Adrenal gland (tissue), 12 donors: ENCODE results near the gene ENTHD1. TPM values are rescaled to one million over a fixed set of nuclear protein-coding genes. Genes with fewer than 3 reads are reported as not detected.

Source experiments
- DNase-seq, 7 donors: peaks; one replicate each; pipeline ENCODE4 v3.0.0-alpha.2; 2019 to 2020
- H3K27ac ChIP-seq, 5 donors: fragments of 200-600 bp; sonication (generic) in 4 of 5; 1 replicate in 3 of 5; 2 replicates in 2 of 5; pipeline versions ENCODE4 v1.5.1 to v1.8.0; 2016 to 2020; ENCODE audit warnings: mild to moderate bottlenecking in 1 of 5
- H3K27me3 ChIP-seq: fragments of 200-600 bp; 2 replicates; pipeline ENCODE4 v1.8.0; 2021
- H3K36me3 ChIP-seq, 2 donors: fragments of 200-600 bp; replicated peaks in 1 of 2; 1 replicate in 1 of 2; 2 replicates in 1 of 2; pipeline versions ENCODE4 v1.5.1 to v1.8.0; 2018 to 2022
- H3K4me1 ChIP-seq, 2 donors: fragments of 200-600 bp; replicated peaks in 1 of 2; 1 replicate in 1 of 2; 2 replicates in 1 of 2; pipeline versions ENCODE4 v1.5.1 to v1.8.0; 2018 to 2021
- H3K4me3 ChIP-seq, 4 donors: fragments of 200-600 bp; sonication (generic) in 3 of 4; one replicate each; pipeline ENCODE4 v1.5.1; 2016 to 2018
- H3K9me3 ChIP-seq, 3 donors: fragments of 200-600 bp; sonication (generic) in 1 of 3; replicated peaks in 1 of 3; 1 replicate in 2 of 3; 2 replicates in 1 of 3; pipeline versions ENCODE4 v1.5.1 to v1.8.0; 2016 to 2021
- POLR2A ChIP-seq, 2 donors: fragments of 450-650 bp; IDR thresholded peaks; one replicate each; pipeline ENCODE4 v1.6.1; 2017; ENCODE audit warnings: antibody characterized with exemption in 2 of 2, mild to moderate bottlenecking in 2 of 2, moderate library complexity in 1 of 2
- WGBS, 4 donors: extraction: QIAGEN DNeasy Blood & Tissue Kit in 2 of 4; methylation state at CpG; one replicate each; pipeline versions ENCODE4 v1.1.5 to v1.1.7; 2013 to 2017; 5-methylcytosine and 5-hydroxymethylcytosine counted together
- intact Hi-C, 2 donors: fragments of 100-400 bp; cut with DNase I; formaldehyde crosslinking; loops; one replicate each; pipeline versions ENCODE4 v1.14.1 to v1.15.0; 2022 to 2023
- polyA plus RNA-seq, 3 donors: library from polyadenylated mRNA; stranded (reverse); fragments of 200-250 nt in 2 of 3; fragments of 350-450 nt in 1 of 3; fragmentation: Illumina TruSeq in 1 of 3; extraction: RNeasy Lipid Tissue Mini Kit (QIAGEN cat#74804) in 1 of 3; gene quantifications; one replicate each; pipeline ENCODE4 v1.2.3, GENCODE V29; 2013 to 2014
- total RNA-seq, 9 donors: library from RNA; depleted of rRNA in 4 of 9; stranded (reverse); fragments of >200 nt in 4 of 9; fragments of 120-200 nt in 1 of 9; fragmentation: NEBNext Ultra II Directional in 1 of 9; extraction: Animal tissue kit (Norgen Biotek cat#: 25700) in 1 of 9; gene quantifications; one replicate each; pipeline versions ENCODE4 v1.1.0 to v1.2.4, GENCODE V29; 2013 to 2023
- TF ChIP-seq, protein P1 (sequence below), 6 experiments: fragments of 450-650 bp in 4 of 6; fragments of 200-600 bp in 2 of 6; sonication (generic) in 1 of 6; IDR thresholded peaks; 1 replicate in 5 of 6; 2 replicates in 1 of 6; pipeline versions ENCODE4 v1.5.1 to v1.8.0; 2016 to 2021; ENCODE audit warnings: antibody characterized with exemption in 6 of 6, mild to moderate bottlenecking in 2 of 6, moderate library complexity in 1 of 6
- donor health status: healthy with polysubstance abuse.
- donor health status: Bipolar disorder and iron deficiency.
- donor health status: DM: yes; HTN: yes; CAD: no.
- donor health status: DM: no; HTN: no; CAD: no.
- donor health status: DM: no; HTN: no; CAD: no.
- donor health status: DM: yes; HTN: yes; CAD: no.

The ENTHD1 gene
- total and polyA plus RNA-seq, 12 donors = 0.07 TPM; not detected in 11

DNA sequence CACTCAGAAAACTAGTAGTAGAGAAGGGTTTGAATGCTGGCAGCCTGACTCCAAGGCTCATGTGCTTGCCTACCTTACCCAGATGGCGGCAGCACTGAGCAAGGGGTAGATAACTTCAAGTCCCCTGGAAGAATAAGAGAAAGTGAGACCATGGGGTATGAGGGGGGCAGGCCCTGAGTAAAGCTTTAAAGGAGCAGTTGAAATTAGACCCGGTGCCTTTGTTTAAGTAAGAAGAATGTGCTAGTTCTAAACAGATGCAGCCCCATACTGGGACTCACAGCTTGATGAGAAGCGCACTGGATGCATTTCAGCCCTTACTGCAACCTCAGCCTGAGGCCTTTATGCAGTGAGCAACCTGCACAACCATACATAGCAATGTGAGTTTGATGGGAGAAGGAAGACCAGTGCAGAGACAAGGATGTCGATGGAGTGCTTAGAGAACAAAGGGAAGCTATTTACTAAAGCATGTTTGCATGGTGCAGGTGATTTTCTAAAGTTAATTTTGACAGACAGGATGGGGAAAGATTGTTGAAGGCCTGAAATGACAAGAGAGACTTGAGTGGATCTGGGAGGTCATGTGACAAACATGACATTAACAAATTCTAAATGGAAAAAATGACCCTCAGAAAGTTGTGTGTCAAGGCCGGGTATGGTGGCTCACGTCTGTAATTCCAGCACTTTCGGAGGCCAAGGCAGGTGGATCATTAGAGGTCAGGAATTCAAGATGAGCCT is 39.5 kb upstream of the ENTHD1 start:
- H3K27ac ChIP-seq = no peak overlapping the region
- H3K27me3 ChIP-seq = peaks cover 14% of the 10 kb centered on the region
- H3K36me3 ChIP-seq = no peaks in the 10 kb centered on the region
- 64 to 72% (median 67%) methylated on average over 7 of the region's 7 CpGs for WGBS, 4 donors
- TF ChIP-seq, protein P1, sequence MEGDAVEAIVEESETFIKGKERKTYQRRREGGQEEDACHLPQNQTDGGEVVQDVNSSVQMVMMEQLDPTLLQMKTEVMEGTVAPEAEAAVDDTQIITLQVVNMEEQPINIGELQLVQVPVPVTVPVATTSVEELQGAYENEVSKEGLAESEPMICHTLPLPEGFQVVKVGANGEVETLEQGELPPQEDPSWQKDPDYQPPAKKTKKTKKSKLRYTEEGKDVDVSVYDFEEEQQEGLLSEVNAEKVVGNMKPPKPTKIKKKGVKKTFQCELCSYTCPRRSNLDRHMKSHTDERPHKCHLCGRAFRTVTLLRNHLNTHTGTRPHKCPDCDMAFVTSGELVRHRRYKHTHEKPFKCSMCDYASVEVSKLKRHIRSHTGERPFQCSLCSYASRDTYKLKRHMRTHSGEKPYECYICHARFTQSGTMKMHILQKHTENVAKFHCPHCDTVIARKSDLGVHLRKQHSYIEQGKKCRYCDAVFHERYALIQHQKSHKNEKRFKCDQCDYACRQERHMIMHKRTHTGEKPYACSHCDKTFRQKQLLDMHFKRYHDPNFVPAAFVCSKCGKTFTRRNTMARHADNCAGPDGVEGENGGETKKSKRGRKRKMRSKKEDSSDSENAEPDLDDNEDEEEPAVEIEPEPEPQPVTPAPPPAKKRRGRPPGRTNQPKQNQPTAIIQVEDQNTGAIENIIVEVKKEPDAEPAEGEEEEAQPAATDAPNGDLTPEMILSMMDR (IDR thresholded peaks at IDR 0.05) = peak in 5 of 6 experiments; percentile 14 to 48 (median 29)
- TF ChIP-seq POLR2A (IDR thresholded peaks at IDR 0.05) = no peak
- H3K4me1 ChIP-seq = no peaks in the 10 kb centered on the region
- no peaks in the 10 kb centered on the region for H3K9me3 ChIP-seq
- DNase-seq = peak in 3 of 7 donors; percentile 12 to 35 (median 18)
- intact Hi-C loops = no loop called here
- no peak overlapping the region for H3K4me3 ChIP-seq

DNA sequence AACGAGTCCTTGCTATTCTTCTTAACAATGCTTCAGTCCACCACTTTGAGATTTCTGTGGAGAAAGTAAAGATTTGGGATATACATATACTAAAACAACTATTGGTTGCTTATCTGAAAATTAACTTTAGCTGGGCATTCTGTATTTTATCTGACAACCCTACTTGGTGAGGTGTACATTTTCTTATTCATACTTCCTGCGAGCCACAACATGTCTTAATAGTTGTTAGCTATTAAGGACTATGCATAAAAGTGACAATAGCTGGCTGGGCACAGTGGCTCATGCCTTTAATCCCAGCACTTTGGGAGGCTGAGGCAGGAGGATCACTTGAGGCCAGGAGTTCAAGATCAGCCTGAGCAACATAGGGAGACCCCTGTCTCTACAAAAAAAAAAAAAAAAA is 38.6 kb upstream of the ENTHD1 start:
- intact Hi-C loops = no loop called here
- Histone ChIP-seq H3K27ac (no peak overlapping the region), H3K9me3 (no peaks in the 10 kb centered on the region), H3K4me1 (no peaks in the 10 kb centered on the region), H3K27me3 (peaks cover 7% of the 10 kb centered on the region), H3K36me3 (no peaks in the 10 kb centered on the region), H3K4me3 (no peak overlapping the region)
- 51 to 76% (median 68%) methylated on average over 2 of the region's 2 CpGs for WGBS, 4 donors
- DNase-seq = no peak
- TF ChIP-seq, protein P1 (IDR thresholded peaks at IDR 0.05) = no peak
- no peak for TF ChIP-seq POLR2A (IDR thresholded peaks at IDR 0.05)

DNA sequence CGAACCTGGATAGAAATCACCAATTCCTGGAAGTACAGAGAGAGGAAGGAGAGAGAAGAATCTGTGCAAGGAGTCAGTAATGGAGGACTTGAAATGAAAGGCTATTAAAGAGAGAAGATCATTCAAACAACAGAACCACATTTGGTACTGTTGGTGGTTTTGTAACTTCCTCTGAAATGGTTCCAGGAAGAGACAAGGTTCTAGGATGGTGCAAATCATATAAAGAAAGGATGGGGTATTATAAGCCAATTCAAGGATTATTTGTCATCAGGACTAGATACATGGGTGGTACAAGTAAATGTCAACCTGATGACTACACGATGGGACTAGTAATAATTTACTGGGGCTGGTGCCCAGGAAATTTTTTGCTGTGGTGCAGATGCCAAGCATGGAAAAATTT is 37.7 kb upstream of the ENTHD1 start:
- no peak overlapping the region for H3K27ac ChIP-seq
- no peak for DNase-seq
- H3K36me3 ChIP-seq = no peaks in the 10 kb centered on the region
- TF ChIP-seq, protein P1 (IDR thresholded peaks at IDR 0.05) = no peak
- no peak for TF ChIP-seq POLR2A (IDR thresholded peaks at IDR 0.05)
- no peaks in the 10 kb centered on the region for H3K4me1 ChIP-seq
- H3K4me3 ChIP-seq = no peak overlapping the region
- no peaks in the 10 kb centered on the region for H3K9me3 ChIP-seq
- H3K27me3 ChIP-seq = peaks cover 15% of the 10 kb centered on the region
- 48 to 61% (median 53%) methylated on average over 2 of the region's 2 CpGs for WGBS, 4 donors
- intact Hi-C loops = no loop called here

DNA sequence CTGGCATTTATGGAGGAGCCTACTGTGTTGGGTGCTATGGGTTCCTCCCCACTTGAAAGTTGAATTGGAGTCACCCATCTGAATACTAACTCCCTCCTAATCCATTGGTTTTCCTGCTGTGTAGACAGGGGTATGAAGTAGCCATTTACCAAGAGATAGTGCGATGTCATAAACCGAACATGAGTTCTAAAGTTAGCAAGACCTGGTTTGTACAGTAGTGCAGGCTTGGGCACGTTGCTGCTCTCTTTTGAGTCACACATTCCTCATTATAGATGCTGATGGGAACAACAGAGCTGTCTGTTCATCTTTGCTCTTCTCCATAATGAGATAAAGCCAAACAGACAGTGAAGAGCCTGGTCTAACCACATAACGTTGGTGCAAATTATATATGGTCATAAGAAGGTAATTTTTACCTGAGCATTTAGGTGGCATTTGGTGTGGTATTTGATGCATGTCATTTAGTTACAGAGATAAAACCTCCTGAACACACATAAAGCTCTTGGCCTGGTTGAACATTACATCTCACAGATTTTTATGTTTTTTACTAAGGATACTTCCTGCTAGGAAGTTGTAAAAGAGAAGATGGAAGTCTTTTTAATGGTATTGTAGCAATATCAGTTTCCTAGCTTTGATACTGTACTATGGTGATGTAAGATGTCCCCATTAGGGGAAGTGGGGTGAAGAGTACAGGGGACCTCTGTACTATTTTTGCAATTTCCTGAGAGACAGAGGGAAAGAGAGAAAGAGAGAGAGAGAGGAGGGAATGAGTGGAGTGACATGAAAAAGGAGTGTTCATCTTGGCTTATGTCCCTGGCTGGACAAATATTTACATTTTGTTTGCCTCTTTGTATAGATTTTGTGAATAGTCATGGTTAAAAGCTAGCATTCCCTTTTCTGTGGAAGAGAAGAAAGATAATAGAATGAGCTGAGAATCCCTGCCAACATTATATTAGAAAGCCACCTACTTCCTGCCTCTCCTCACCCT is 35.3 kb upstream of the ENTHD1 start:
- no peak for DNase-seq
- peaks cover 26% of the 10 kb centered on the region for H3K27me3 ChIP-seq
- 66 to 77% (median 74%) methylated on average over 4 of the region's 4 CpGs for WGBS, 4 donors
- no peak overlapping the region for H3K27ac ChIP-seq
- no peaks in the 10 kb centered on the region for H3K36me3 ChIP-seq
- intact Hi-C loops = no loop called here
- H3K4me3 ChIP-seq = no peak overlapping the region
- no peaks in the 10 kb centered on the region for H3K9me3 ChIP-seq
- H3K4me1 ChIP-seq = no peaks in the 10 kb centered on the region
- TF ChIP-seq POLR2A (IDR thresholded peaks at IDR 0.05) = no peak
- TF ChIP-seq, protein P1 (IDR thresholded peaks at IDR 0.05) = no peak
